K562 (cell line): ENCODE data around the gene DACT3. TPM values are rescaled to one million over a fixed set of nuclear protein-coding genes. Genes with fewer than 3 reads are reported as not detected.

Source experiments
- ATAC-seq: fragments of 200-7000 bp; cut with Tn5 transposase; 3 replicates; pipeline ENCODE4 v1.9.1; 2020; ENCODE audit warnings: moderate library complexity
- BruUV-seq: library from RNA; stranded (reverse); fragments of 400-500 nt; replicated peaks from 2 replicates; lab custom pipeline; 2021; lab: Mats Ljungman, UMichigan
- CTCF ChIA-PET: fragments of 300-600 bp; formaldehyde crosslinking; extraction: SDS; loops from one replicate; lab custom pipeline; 2021; ENCODE audit warnings: low intra/inter-chr PET ratio; lab: Yijun Ruan, JAX
- POLR2A ChIA-PET: fragments of 300-600, 350-650 bp; sonication (Branson Sonifier 250); formaldehyde crosslinking; extraction: SDS; loops from one replicate; lab custom pipeline; 2021; ENCODE audit warnings: antibody characterized with exemption, inconsistent platforms; lab: Yijun Ruan, JAX
- DNase-seq, 4 experiments: peaks; one replicate each; pipeline versions ENCODE4 v3.0.0 to v3.0.0-alpha.2; 2011 to 2018; ENCODE audit warnings: low spot score in 3 of 4, mixed read lengths in 3 of 4; ENCODE audit errors: extremely low read depth in 1 of 4
- FAIRE-seq: peaks from 2 replicates; lab custom pipeline; 2011; peaks lifted over from hg19 to GRCh38; lab: Jason Lieb, UNC
- H2AFZ ChIP-seq: 2 replicates; pipeline ENCODE4 v1.6.0; 2011; ENCODE audit warnings: low read depth, low read length, control low read depth, inconsistent platforms
- H3K27ac ChIP-seq: fragments of 200-600 bp; 3 replicates; pipeline ENCODE4 v1.8.0; 2011; ENCODE audit warnings: low read depth, mild to moderate bottlenecking, control low read depth, inconsistent platforms, low read length, moderate library complexity, mixed read lengths; ENCODE audit errors: extremely low read depth
- H3K27me3 ChIP-seq, 2 experiments: fragments of 300-600 bp in 1 of 2; 2 replicates in 1 of 2; 3 replicates in 1 of 2; pipeline versions ENCODE4 v1.6.0 to v1.8.0; 2011; ENCODE audit warnings: inconsistent platforms in 2 of 2, low read length in 2 of 2, mild to moderate bottlenecking in 1 of 2, mixed read lengths in 1 of 2, moderate library complexity in 1 of 2; ENCODE audit not compliant: control insufficient read depth in 2 of 2, insufficient read depth in 2 of 2
- H3K36me3 ChIP-seq: fragments of 300-600 bp; 3 replicates; pipeline ENCODE4 v1.8.0; 2011; ENCODE audit warnings: mild to moderate bottlenecking, low read length, inconsistent platforms; ENCODE audit not compliant: control insufficient read depth, insufficient read depth
- H3K4me1 ChIP-seq, 2 experiments: fragments of 200-600 bp in 1 of 2; replicated peaks in 1 of 2; 2 replicates in 1 of 2; 3 replicates in 1 of 2; pipeline versions ENCODE4 v1.5.1 to v1.8.0; 2011; ENCODE audit warnings: inconsistent platforms in 2 of 2, low read length in 2 of 2, mild to moderate bottlenecking in 1 of 2, mixed read lengths in 1 of 2, moderate library complexity in 1 of 2; ENCODE audit not compliant: control insufficient read depth in 2 of 2, insufficient read depth in 2 of 2
- H3K4me2 ChIP-seq: 2 replicates; pipeline ENCODE4 v1.6.1; 2011; ENCODE audit warnings: low read length, control low read depth, inconsistent platforms, mixed read lengths; ENCODE audit not compliant: insufficient read depth
- H3K4me3 ChIP-seq: fragments of 200-600 bp; sonication (generic), shearing (Covaris generic); 2 replicates; pipeline ENCODE4 v1.5.1; 2016; ENCODE audit warnings: control low read depth, inconsistent platforms
- H3K79me2 ChIP-seq: fragments of 200-600 bp; 3 replicates; pipeline ENCODE4 v1.8.0; 2011; ENCODE audit warnings: low read length, inconsistent platforms; ENCODE audit not compliant: control insufficient read depth, insufficient read depth
- H3K9ac ChIP-seq, 2 experiments: 2 replicates each; pipeline versions ENCODE4 v1.6.0 to v1.6.1; 2011; ENCODE audit warnings: low read depth in 2 of 2, low read length in 2 of 2, control low read depth in 1 of 2, inconsistent platforms in 1 of 2, mild to moderate bottlenecking in 1 of 2, mixed read lengths in 1 of 2; ENCODE audit not compliant: insufficient read depth in 1 of 2
- H3K9me1 ChIP-seq: one replicate; pipeline ENCODE4 v1.6.0; 2011; ENCODE audit warnings: inconsistent platforms, mild to moderate bottlenecking, low read length, moderate library complexity; ENCODE audit not compliant: control insufficient read depth, insufficient read depth
- H3K9me3 ChIP-seq: replicated peaks from 2 replicates; pipeline ENCODE4 v1.5.1; 2011; ENCODE audit warnings: low read depth, low read length, inconsistent platforms; ENCODE audit not compliant: control insufficient read depth, insufficient read depth
- H4K20me1 ChIP-seq: replicated peaks from 2 replicates; pipeline ENCODE4 v1.6.1; 2011; ENCODE audit warnings: low read length, inconsistent platforms, mixed read lengths; ENCODE audit not compliant: control insufficient read depth, insufficient read depth
- ADNP ChIP-seq: fragments of 200-800 bp; sonication (Bioruptor generic); IDR thresholded peaks from 2 replicates; pipeline ENCODE4 v1.6.1; 2016; ENCODE audit warnings: missing genetic modification characterization, missing compliant biosample characterization
- CEBPG ChIP-seq, 3 experiments: fragments of 200-800 bp in 1 of 3; sonication (Bioruptor generic) in 1 of 3; sonication (generic) in 1 of 3; formaldehyde crosslinking in 1 of 3; IDR thresholded peaks in 2 of 3; conservative IDR thresholded peaks in 1 of 3; 2 replicates each; pipeline versions ENCODE4 v1.6.1 to v1.8.0; 2016 to 2022; ENCODE audit warnings: missing compliant biosample characterization in 2 of 3, missing genetic modification characterization in 2 of 3, mild to moderate bottlenecking in 1 of 3, missing genetic modification reagents in 1 of 3
- HDAC2 ChIP-seq: fragments of 450-650 bp; IDR thresholded peaks from 2 replicates; pipeline ENCODE4 v1.6.1; 2016; ENCODE audit warnings: mild to moderate bottlenecking
- JUN ChIP-seq, 2 experiments: sonication (generic) in 1 of 2; formaldehyde crosslinking in 1 of 2; IDR thresholded peaks; 2 replicates each; pipeline versions ENCODE4 v1.6.1 to v1.8.0; 2012 to 2022; ENCODE audit warnings: borderline replicate concordance in 2 of 2, mild to moderate bottlenecking in 2 of 2, improper control_type of control experiment in 1 of 2, low read depth in 1 of 2, low read length in 1 of 2, missing genetic modification reagents in 1 of 2
- KDM1A ChIP-seq, 2 experiments: fragments of 450-650 bp; IDR thresholded peaks; 2 replicates each; pipeline ENCODE4 v1.6.1; 2016; ENCODE audit warnings: mild to moderate bottlenecking in 2 of 2
- KLF13 ChIP-seq: fragments of 450-650 bp; IDR thresholded peaks from 2 replicates; pipeline ENCODE4 v1.6.1; 2016; ENCODE audit warnings: missing genetic modification characterization, low read depth, mild to moderate bottlenecking, missing compliant biosample characterization, moderate library complexity, borderline replicate concordance
- SRF ChIP-seq, 2 experiments: fragments of 250-450, 450-650 bp in 1 of 2; sonication (Bioruptor Pico) in 1 of 2; sonication (generic) in 1 of 2; formaldehyde crosslinking; IDR thresholded peaks; 2 replicates each; pipeline versions ENCODE4 v1.5.0 to v1.5.1; 2020 to 2022; ENCODE audit warnings: mild to moderate bottlenecking in 1 of 2, missing genetic modification reagents in 1 of 2
- ZFP36 ChIP-seq: fragments of 150-350 bp; IDR thresholded peaks from 2 replicates; pipeline ENCODE4 v1.6.1; 2018; ENCODE audit warnings: low read length, low read depth; ENCODE audit not compliant: partially characterized antibody
- ZNF121 ChIP-seq: sonication (generic); formaldehyde crosslinking; conservative IDR thresholded peaks from 2 replicates; pipeline ENCODE4 v1.8.0; 2022; ENCODE audit warnings: missing genetic modification reagents
- WGBS: fragments of 100-300 bp; shearing (Covaris generic); methylation state at CpG from one replicate; pipeline ENCODE4 v1.1.6; 2016; ENCODE audit warnings: low coverage, mixed read lengths; ENCODE audit not compliant: insufficient coverage; ENCODE audit errors: missing lambda C conversion rate; 5-methylcytosine and 5-hydroxymethylcytosine counted together
- in situ Hi-C: fragments of 300-500 bp; cut with MboI; formaldehyde crosslinking; loops from 4 replicates; pipeline ENCODE4 v1.15.0; 2018; ENCODE audit warnings: inconsistent platforms, mixed read lengths
- intact Hi-C: fragments of 100-400 bp; cut with micrococcal nuclease; formaldehyde crosslinking; loops from 2 replicates; pipeline ENCODE4 v1.14.2; 2022
- polyA plus RNA-seq, 8 experiments: library from polyadenylated mRNA; depleted of rRNA in 4 of 8; stranded (reverse) in 5 of 8; unstranded in 3 of 8; fragments of >200 nt; fragmentation: Nextera tagmentation in 2 of 8; fragmentation: Illumina TruSeq in 1 of 8; extraction: Ambion mirVana in 2 of 8; extraction: Trizol in 1 of 8; gene quantifications; 2 replicates each; pipeline versions ENCODE4 v1.2.1 to v1.2.3, GENCODE V29; 2011 to 2014; ENCODE audit warnings: inconsistent platforms in 1 of 8, missing spikeins in 1 of 8
- total RNA-seq, 7 experiments: library from RNA; depleted of rRNA in 6 of 7; stranded (reverse); fragments of >200 nt in 6 of 7; fragmentation: Illumina TruSeq in 2 of 7; extraction: Trizol in 2 of 7; gene quantifications; 2 replicates each; pipeline versions ENCODE4 v1.2.1 to v1.2.3, GENCODE V29; 2011 to 2021; ENCODE audit warnings: low replicate concordance in 1 of 7
- TF ChIP-seq, protein P1 (sequence below): sonication (generic); formaldehyde crosslinking; IDR thresholded peaks from 2 replicates; pipeline ENCODE4 v1.8.0; 2022; ENCODE audit warnings: missing genetic modification reagents, mild to moderate bottlenecking, borderline replicate concordance
- TF ChIP-seq, protein P2 (sequence below): fragments of 450-650 bp; formaldehyde crosslinking; IDR thresholded peaks from 2 replicates; pipeline ENCODE4 v1.4.0; 2020; ENCODE audit warnings: mild to moderate bottlenecking, moderate library complexity

DACT3 gene
- total and polyA plus RNA-seq, 9 of the 15 experiments (the other 6 are each of a cell fraction or from before 2014, with no cell fraction given) = 0.67 to 6.5 (median 3.5) TPM

DNA sequence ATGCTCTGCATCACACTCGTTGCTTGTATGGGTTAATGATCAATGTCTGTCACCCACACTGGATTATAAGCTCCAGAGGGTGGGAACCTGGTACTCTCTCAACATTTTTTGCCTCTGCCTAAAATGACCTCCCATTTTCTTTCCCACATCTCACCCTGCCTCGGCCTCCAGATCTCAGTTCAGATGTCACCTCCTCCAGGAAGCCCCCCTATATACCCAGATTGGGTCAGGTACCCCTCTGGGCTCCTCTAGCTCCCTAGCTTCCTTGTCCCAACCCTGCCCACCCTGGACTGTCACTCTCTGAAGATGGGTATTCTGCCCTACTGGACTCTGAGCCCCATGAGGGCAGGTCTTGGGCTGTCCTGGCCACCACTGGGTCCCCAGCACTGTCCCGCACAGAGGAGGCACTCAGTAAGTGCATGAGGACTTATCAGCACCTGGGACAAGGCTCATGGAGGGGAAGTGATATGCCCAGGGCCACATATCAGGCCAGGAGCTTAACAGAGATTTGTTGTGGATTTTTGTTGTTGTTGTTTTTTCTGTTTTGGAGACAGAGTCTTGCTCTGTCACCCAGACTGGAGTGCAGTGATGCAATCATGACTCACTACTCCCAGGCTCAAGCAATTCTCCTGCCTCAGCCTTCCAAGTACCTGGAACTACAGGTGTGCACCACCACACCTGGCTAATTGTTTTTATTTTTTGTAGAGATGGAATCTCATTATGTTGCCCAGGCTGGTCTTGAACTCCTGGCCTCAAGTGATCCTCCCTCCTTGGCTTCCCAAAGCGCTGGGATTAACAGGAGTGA is 32.1 kb upstream of the DACT3 start:
- Histone ChIP-seq H3K79me2 (peaks cover 12% of the 10 kb centered on the region; the same call in 2 of the 3 replicates), H3K27me3 (no peaks in the 10 kb centered on the region), H3K9me3 (no peaks in the 10 kb centered on the region; the same call in 1 of the 2 replicates), H3K4me1 (peaks cover 10 to 20% of the 10 kb centered on the region in 2 experiments; a peak in 4 of 5 replicates), H2AFZ (no peak overlapping the region), H3K4me2 (no peak overlapping the region), H3K9me1 (no peaks in the 10 kb centered on the region), H3K36me3 (peaks cover 76% of the 10 kb centered on the region), H3K4me3 (no peak overlapping the region), H4K20me1 (0 out of 2 replicates have a peak, but pooled peaks cover 3% of the 10 kb centered on the region), H3K9ac (no peak overlapping the region), H3K27ac (no peak overlapping the region)
- 98% methylated on average over 4 of the region's 4 CpGs for WGBS
- ChIA-PET CTCF (no interaction called here), POLR2A (no interaction called here)
- BruUV-seq = no TSS peak
- FAIRE-seq = no peak
- intact Hi-C loops = no loop called here
- in situ Hi-C loops = no loop called here
- no peak for ATAC-seq
- DNase-seq = peak in 1 of 4 experiments; percentile 3
- TF ChIP-seq, protein P1, sequence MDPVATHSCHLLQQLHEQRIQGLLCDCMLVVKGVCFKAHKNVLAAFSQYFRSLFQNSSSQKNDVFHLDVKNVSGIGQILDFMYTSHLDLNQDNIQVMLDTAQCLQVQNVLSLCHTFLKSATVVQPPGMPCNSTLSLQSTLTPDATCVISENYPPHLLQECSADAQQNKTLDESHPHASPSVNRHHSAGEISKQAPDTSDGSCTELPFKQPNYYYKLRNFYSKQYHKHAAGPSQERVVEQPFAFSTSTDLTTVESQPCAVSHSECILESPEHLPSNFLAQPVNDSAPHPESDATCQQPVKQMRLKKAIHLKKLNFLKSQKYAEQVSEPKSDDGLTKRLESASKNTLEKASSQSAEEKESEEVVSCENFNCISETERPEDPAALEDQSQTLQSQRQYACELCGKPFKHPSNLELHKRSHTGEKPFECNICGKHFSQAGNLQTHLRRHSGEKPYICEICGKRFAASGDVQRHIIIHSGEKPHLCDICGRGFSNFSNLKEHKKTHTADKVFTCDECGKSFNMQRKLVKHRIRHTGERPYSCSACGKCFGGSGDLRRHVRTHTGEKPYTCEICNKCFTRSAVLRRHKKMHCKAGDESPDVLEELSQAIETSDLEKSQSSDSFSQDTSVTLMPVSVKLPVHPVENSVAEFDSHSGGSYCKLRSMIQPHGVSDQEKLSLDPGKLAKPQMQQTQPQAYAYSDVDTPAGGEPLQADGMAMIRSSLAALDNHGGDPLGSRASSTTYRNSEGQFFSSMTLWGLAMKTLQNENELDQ (CRISPR knock-in tag) = no peak
- no peak for TF ChIP-seq KLF13
- TF ChIP-seq ADNP (tag) = no peak
- TF ChIP-seq, protein P2, sequence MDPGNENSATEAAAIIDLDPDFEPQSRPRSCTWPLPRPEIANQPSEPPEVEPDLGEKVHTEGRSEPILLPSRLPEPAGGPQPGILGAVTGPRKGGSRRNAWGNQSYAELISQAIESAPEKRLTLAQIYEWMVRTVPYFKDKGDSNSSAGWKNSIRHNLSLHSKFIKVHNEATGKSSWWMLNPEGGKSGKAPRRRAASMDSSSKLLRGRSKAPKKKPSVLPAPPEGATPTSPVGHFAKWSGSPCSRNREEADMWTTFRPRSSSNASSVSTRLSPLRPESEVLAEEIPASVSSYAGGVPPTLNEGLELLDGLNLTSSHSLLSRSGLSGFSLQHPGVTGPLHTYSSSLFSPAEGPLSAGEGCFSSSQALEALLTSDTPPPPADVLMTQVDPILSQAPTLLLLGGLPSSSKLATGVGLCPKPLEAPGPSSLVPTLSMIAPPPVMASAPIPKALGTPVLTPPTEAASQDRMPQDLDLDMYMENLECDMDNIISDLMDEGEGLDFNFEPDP (CRISPR knock-in tag) = no peak
- TF ChIP-seq SRF (CRISPR knock-in tag; IDR thresholded peaks at IDR 0.05) = no peak
- no peak for TF ChIP-seq HDAC2
- 0 out of 2 replicates have a peak, but pooled peaks have one; percentile 21 for TF ChIP-seq JUN (IDR thresholded peaks at IDR 0.05; ENCODE audit: borderline replicate concordance, low read depth, low read length)
- no peak for TF ChIP-seq JUN (CRISPR knock-in tag; IDR thresholded peaks at IDR 0.05; ENCODE audit: borderline replicate concordance)
- peak; percentile 68 for TF ChIP-seq ZFP36
- TF ChIP-seq CEBPG (CRISPR knock-in tag; IDR thresholded peaks at IDR 0.05) = peak; percentile 66; the same call in 1 of the 2 replicates
- peak; percentile 42 to 76; a peak in 3 of 4 replicates for TF ChIP-seq CEBPG (tag; conservative IDR thresholded peaks at IDR 0.05 in 1 of 2, IDR thresholded peaks at IDR 0.05 in 1 of 2)
- no peak for TF ChIP-seq ZNF121 (CRISPR knock-in tag)
- TF ChIP-seq KDM1A (IDR thresholded peaks at IDR 0.05) = no peak
